Thyroid gland (tissue), 4 donors: Measurements from ENCODE around the gene PRM3.

ENCODE experiments used
- CTCF ChIP-seq, 6 experiments: fragments of 200-600 bp in 3 of 6; fragments of 450-650 bp in 3 of 6; sonication (generic) in 3 of 6; IDR thresholded peaks; one replicate each; pipeline ENCODE4 v1.5.1; 2016 to 2019; ENCODE audit warnings: antibody characterized with exemption in 6 of 6, mild to moderate bottlenecking in 2 of 6, inconsistent platforms in 1 of 6, moderate library complexity in 1 of 6
- POLR2A ChIP-seq, 2 donors: fragments of 450-650 bp; IDR thresholded peaks; one replicate each; pipeline ENCODE4 v1.6.1; 2017; ENCODE audit warnings: antibody characterized with exemption in 2 of 2, mild to moderate bottlenecking in 2 of 2, moderate library complexity in 1 of 2

- TF ChIP-seq POLR2A (IDR thresholded peaks at IDR 0.05) (no peak), CTCF (IDR thresholded peaks at IDR 0.05) (no peak)
Observed at GRCh38 chr16:11235703-11235991, 37.8 kb downstream of the PRM3 start.
